ENCODE results near the gene CRB2. TPM values are rescaled to one million over a fixed set of nuclear protein-coding genes. Genes with fewer than 3 reads are reported as not detected.

CRB2 gene
- polyA plus RNA-seq, 1 donor = 0.10 TPM

DNA sequence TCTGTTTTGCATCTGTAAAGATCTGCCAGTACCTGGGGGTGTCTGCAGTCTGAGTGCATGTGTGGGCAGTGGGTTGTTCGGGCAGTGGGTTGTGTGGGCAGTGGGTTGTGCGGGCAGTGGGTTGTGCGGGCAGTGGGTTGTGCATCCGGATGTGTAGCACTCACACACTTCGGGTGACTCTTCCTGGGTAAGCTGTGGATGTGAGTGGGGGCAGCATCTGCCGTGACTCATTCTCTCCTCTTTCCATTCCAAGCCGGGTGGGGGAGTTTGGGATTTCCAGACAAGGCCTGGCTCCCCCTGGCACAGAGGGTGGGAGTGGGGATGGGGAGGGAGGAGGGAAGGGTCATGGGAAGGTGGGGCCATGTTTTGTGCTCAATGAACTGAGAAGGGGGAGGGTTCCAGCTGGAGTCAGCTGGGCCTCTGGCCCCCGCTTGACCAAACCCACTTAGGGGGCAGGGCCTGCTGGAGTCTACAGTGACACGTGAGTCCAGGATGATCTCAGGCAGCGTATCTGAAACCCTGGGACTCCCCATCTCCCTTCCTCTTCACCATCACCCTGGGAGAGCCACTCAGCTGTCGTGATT, 8.3 kb downstream of the CRB2 start:
- no peak for DNase-seq (ENCODE audit: low read depth)

DNA sequence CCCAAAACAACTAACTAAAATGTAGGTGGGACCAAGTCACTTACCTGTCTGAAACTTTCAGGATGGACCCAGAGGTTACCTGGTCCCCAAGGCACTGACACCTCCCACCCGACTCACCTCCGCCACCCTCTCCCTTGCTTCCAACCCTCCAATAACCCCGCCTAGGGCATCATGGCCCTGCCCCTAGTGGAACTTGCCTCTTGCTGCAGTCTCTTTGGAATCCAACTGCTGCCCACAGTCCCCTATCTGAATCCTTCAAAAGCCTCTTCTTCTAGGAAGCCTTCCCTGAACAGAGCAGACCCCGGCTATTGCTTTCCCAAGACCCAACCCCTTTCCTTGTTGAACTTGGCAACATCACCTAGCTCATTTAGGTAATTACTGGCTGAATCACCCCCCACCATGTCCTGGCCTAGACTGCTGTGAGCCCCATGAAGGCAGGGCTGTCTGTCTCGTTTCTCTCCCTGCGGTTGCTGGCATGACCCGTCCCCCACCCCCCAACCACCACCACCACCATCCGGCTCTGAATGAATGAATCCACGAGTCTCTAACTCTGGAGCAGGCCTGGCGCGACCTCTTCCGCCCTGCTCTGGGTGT, 9.4 kb downstream of the CRB2 start:
- DNase-seq (ENCODE audit: low read depth) = no peak

DNA sequence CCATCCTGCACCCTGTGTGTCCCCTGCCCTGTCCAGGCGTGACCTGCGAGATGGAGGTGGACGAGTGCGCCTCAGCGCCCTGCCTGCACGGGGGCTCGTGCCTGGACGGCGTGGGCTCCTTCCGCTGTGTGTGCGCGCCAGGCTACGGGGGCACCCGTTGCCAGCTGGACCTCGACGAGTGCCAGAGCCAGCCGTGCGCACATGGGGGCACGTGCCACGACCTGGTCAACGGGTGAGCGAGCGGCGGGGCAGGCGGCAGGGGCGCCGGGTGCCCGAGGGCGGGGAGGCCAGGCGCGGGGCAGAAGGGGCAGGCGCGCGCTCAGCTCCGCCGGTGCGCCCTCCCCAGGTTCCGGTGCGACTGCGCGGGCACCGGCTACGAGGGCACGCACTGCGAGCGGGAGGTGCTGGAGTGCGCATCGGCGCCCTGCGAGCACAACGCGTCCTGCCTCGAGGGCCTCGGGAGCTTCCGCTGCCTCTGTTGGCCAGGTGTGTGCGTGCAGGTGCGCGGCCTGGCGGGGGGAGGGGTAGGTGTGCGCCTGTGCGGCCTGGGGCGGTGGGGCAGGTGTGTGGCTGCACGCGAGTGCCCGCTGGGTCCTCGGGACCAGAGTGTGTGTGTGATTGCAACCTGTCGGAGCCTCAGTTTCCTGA, 10.0 kb downstream of the CRB2 start:
- DNase-seq (ENCODE audit: low read depth) = no peak

DNA sequence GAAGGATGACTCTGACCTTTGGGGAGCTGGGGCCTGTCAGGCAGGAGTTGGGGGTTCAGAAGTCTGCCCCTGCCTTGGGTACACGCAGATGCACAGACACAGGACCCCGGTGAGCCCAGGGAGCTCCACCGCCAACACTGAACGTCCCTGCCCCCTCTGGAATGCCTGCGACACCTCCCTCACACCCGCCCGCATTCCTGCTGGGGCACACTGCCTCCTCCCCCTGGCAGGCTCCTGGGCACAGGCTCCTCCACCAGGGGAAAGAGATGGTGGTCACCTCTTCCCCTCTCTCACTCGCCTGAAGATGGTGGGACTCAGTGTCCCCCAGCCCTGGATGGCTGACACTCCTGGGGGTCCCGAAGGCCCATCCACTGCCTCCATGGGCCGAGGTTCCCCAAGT, 12.0 kb downstream of the CRB2 start:
- DNase-seq (ENCODE audit: low read depth) = no peak

DNA sequence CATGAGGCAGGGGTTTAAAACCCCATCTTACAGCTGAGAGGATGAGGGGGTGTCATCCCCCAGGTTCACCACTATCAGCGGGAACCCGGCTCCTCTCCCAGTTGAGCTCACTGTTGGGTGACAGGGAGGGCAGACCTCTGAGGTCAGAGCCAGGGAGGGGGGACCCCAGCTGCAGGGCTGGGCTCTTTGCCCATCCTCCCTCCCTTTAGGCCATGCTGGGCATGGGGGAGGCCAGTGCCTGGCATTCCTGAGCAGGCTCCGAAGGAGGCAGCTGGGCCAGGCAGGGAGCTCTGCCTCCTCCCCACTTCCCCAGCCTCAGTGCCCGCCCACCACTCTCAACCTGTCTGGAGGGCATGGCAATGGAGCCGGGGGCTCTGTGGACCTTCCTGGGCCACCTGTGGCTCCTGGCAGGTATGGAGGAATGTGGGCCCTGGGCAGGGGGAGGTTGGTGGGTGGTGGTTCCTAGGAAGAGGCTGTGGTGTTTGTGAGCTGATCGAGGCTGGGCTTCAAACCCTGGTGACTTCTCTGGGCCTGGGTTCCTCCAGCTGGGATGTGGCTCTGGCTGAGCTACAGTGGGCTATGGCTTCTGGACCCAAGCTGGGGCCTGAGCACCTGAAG, 12.6 kb downstream of the CRB2 start:
- no peak for DNase-seq (ENCODE audit: low read depth)

DNA sequence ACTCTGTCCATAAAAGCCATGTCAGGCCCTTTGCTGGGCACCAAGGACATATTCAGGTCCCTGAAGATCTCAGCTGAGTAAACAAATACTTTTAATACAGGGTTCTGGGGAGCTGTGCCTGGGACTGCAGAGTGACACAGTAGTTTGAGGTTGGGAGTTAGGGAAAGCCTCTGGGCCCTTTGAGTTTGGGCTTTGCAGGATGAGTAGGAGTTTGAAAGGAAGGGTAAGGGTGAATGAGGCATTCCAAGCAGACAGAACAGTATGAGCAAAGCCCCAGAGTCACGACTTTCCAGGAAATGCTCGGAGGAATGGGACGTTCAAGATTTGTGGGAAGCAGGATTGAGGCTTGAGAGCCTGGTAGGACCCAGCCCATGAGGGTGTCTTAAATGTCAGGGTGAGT, 13.3 kb downstream of the CRB2 start:
- no peak for DNase-seq (ENCODE audit: low read depth)

GRCh38 chr9:123370108-123370507, 14.1 kb downstream of the CRB2 start:
- DNase-seq (ENCODE audit: low read depth) = no peak

DNA sequence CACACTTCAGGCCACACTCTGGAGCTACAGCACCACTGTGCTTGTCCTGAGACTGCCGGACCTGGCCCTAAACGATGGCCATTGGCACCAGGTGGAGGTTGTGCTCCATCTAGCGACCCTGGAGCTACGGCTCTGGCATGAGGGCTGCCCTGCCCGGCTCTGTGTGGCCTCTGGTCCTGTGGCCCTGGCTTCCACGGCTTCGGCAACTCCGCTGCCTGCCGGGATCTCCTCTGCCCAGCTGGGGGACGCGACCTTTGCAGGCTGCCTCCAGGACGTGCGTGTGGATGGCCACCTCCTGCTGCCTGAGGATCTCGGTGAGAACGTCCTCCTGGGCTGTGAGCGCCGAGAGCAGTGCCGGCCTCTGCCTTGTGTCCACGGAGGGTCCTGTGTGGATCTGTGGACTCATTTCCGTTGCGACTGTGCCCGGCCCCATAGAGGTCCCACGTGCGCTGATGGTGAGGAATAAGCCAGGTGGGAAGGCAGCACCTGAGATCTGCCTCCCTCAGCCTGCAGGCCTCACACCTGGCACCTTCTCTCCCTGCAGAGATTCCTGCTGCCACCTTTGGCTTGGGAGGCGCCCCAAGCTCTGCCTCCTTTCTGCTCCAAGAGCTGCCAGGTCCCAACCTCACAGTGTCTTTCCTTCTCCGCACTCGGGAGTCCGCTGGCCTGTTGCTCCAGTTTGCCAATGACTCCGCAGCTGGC, 14.7 kb downstream of the CRB2 start:
- no peak for DNase-seq (ENCODE audit: low read depth)

DNA sequence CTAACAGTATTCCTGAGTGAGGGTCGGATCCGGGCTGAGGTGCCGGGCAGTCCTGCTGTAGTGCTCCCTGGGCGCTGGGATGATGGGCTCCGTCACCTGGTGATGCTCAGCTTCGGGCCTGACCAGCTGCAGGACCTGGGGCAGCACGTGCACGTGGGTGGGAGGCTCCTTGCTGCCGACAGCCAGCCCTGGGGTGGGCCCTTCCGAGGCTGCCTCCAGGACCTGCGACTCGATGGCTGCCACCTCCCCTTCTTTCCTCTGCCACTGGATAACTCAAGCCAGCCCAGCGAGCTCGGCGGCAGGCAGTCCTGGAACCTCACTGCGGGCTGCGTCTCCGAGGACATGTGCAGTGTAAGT, 15.2 kb downstream of the CRB2 start:
- no peak for DNase-seq (ENCODE audit: low read depth)

- DNase-seq (ENCODE audit: low read depth) = no peak
These were observed 16.0 kb downstream of the CRB2 start for GRCh38 chr9:123371805-123372590.

DNA sequence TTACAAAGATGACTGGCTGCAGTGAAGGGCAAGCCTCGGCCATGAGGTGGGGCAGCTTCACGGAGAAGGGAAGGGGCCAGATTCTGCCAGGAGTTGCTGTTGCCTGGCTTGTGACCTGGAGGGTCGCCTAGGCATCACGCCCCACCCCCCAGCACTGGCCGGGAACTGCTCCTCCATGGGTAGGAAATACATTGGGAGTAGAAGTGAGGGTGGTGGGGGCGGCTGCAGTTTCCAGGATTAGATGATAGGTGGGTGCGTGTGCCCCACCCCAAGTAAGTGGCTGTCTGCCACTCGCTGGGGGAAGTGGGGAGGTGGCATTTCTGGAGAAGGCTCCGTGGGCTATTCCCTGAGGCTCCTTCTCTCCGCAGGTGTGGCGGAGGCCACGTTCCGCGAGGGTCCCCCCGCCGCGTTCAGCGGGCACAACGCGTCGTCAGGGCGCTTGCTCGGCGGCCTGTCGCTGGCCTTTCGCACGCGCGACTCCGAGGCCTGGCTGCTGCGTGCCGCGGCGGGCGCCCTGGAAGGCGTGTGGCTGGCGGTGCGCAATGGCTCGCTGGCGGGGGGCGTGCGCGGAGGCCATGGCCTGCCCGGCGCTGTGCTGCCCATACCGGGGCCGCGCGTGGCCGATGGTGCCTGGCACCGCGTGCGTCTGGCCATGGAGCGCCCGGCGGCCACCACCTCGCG, 16.9 kb downstream of the CRB2 start:
- no peak for DNase-seq (ENCODE audit: low read depth)

GRCh38 chr9:123373447-123373923, 17.5 kb downstream of the CRB2 start:
- no peak for DNase-seq (ENCODE audit: low read depth)

GRCh38 chr9:123373946-123374345, 17.9 kb downstream of the CRB2 start:
- no peak for DNase-seq (ENCODE audit: low read depth)

- no peak for DNase-seq (ENCODE audit: low read depth)
These were observed 19.6 kb downstream of the CRB2 start for GRCh38 chr9:123375469-123376132.

GRCh38 chr9:123376218-123377071, 20.4 kb downstream of the CRB2 start:
- DNase-seq (ENCODE audit: low read depth) = no peak

- DNase-seq (ENCODE audit: low read depth) = no peak
These were observed 21.4 kb downstream of the CRB2 start for GRCh38 chr9:123377211-123377971.

GRCh38 chr9:123378025-123378424, 22.0 kb downstream of the CRB2 start:
- DNase-seq (ENCODE audit: low read depth) = no peak

- DNase-seq (ENCODE audit: low read depth) = no peak
These were observed 23.1 kb downstream of the CRB2 start for GRCh38 chr9:123378956-123379660.

Data from forelimb muscle (tissue), 1 donor.